Prostate gland (tissue), 2 donors: ENCODE data around the gene RIMS1.

Experiments
- POLR2A ChIP-seq: fragments of 450-650 bp; IDR thresholded peaks from one replicate; pipeline ENCODE4 v1.6.1; 2016; ENCODE audit warnings: antibody characterized with exemption, mild to moderate bottlenecking
- POLR2AphosphoS5 ChIP-seq: sonication (generic); formaldehyde crosslinking; IDR thresholded peaks from one replicate; pipeline ENCODE4 v1.6.1; 2017; ENCODE audit warnings: antibody characterized with exemption
- TF ChIP-seq, protein P1 (sequence below), 4 experiments: fragments of 200-600 bp in 2 of 4; fragments of 450-650 bp in 2 of 4; sonication (generic) in 2 of 4; IDR thresholded peaks; 1 replicate in 3 of 4; 2 replicates in 1 of 4; pipeline ENCODE4 v1.5.1; 2016 to 2019; ENCODE audit warnings: antibody characterized with exemption in 4 of 4, mild to moderate bottlenecking in 2 of 4, moderate library complexity in 2 of 4

DNA sequence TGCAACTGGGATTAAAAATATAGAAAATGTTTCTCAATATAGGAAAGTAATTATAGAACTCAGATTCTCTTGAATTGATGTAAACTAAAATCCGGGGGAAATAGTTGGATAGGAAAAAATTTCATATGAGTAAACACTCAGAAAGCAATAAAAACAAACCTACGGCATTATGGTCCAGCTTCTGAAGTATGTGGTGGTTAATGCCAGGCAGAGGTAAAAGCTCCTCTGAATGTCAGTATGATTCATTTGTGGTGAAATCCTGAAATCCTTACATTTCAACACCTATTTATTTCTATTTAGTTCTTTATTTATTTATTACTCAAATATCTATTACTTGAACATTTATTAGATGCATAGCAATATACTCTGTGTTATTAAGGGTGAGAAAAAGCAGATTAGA, 145.1 kb downstream of the RIMS1 start:
- TF ChIP-seq, protein P1, sequence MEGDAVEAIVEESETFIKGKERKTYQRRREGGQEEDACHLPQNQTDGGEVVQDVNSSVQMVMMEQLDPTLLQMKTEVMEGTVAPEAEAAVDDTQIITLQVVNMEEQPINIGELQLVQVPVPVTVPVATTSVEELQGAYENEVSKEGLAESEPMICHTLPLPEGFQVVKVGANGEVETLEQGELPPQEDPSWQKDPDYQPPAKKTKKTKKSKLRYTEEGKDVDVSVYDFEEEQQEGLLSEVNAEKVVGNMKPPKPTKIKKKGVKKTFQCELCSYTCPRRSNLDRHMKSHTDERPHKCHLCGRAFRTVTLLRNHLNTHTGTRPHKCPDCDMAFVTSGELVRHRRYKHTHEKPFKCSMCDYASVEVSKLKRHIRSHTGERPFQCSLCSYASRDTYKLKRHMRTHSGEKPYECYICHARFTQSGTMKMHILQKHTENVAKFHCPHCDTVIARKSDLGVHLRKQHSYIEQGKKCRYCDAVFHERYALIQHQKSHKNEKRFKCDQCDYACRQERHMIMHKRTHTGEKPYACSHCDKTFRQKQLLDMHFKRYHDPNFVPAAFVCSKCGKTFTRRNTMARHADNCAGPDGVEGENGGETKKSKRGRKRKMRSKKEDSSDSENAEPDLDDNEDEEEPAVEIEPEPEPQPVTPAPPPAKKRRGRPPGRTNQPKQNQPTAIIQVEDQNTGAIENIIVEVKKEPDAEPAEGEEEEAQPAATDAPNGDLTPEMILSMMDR (IDR thresholded peaks at IDR 0.05) = no peak
- TF ChIP-seq POLR2AphosphoS5 (no peak), POLR2A (no peak)
